ENCODE data around the gene CDH4.

CDH4 gene

GRCh38 chr20:61900011-61900944 lies 648.2 kb downstream of the CDH4 start:
- TF ChIP-seq POLR2AphosphoS5 (IDR thresholded peaks at IDR 0.05; ENCODE audit: low read depth, low read length) (no peak), REST (IDR thresholded peaks at IDR 0.05; ENCODE audit: insufficient read depth in 1 of 2, low read depth in 2 of 2, low read length in 2 of 2) (no peak), SIN3A (IDR thresholded peaks at IDR 0.05; ENCODE audit: borderline replicate concordance, insufficient read depth, low read length) (no peak), FOXP2 (optimal IDR thresholded peaks at IDR 0.05; ENCODE audit: borderline replicate concordance, extremely low read depth, extremely low read length, insufficient read depth) (no peak), TAF1 (IDR thresholded peaks at IDR 0.05; ENCODE audit: borderline replicate concordance, insufficient read depth, low read length) (no peak)

GRCh38 chr20:61900945-61901293 lies 648.9 kb downstream of the CDH4 start:
- TF ChIP-seq POLR2AphosphoS5 (IDR thresholded peaks at IDR 0.05; ENCODE audit: low read depth, low read length) (no peak), REST (IDR thresholded peaks at IDR 0.05; ENCODE audit: insufficient read depth in 1 of 2, low read depth in 2 of 2, low read length in 2 of 2) (no peak), SIN3A (IDR thresholded peaks at IDR 0.05; ENCODE audit: borderline replicate concordance, insufficient read depth, low read length) (no peak), FOXP2 (optimal IDR thresholded peaks at IDR 0.05; ENCODE audit: borderline replicate concordance, extremely low read depth, extremely low read length, insufficient read depth) (no peak)

- TF ChIP-seq FOXP2 (optimal IDR thresholded peaks at IDR 0.05; ENCODE audit: borderline replicate concordance, extremely low read depth, extremely low read length, insufficient read depth) = no peak
- TF ChIP-seq SIN3A (IDR thresholded peaks at IDR 0.05; ENCODE audit: borderline replicate concordance, insufficient read depth, low read length) = no peak
- no peak for TF ChIP-seq REST (IDR thresholded peaks at IDR 0.05; ENCODE audit: insufficient read depth in 1 of 2, low read depth in 2 of 2, low read length in 2 of 2)
- TF ChIP-seq POLR2AphosphoS5 (IDR thresholded peaks at IDR 0.05; ENCODE audit: low read depth, low read length) = no peak
- no peak for TF ChIP-seq TAF1 (IDR thresholded peaks at IDR 0.05; ENCODE audit: borderline replicate concordance, insufficient read depth, low read length)
Observed at GRCh38 chr20:61901392-61902220, 649.5 kb downstream of the CDH4 start.

GRCh38 chr20:61902221-61902869 lies 650.3 kb downstream of the CDH4 start:
- TF ChIP-seq POLR2AphosphoS5 (IDR thresholded peaks at IDR 0.05; ENCODE audit: low read depth, low read length) (no peak), SIN3A (IDR thresholded peaks at IDR 0.05; ENCODE audit: borderline replicate concordance, insufficient read depth, low read length) (no peak), FOXP2 (optimal IDR thresholded peaks at IDR 0.05; ENCODE audit: borderline replicate concordance, extremely low read depth, extremely low read length, insufficient read depth) (no peak), TAF1 (IDR thresholded peaks at IDR 0.05; ENCODE audit: borderline replicate concordance, insufficient read depth, low read length) (no peak), REST (IDR thresholded peaks at IDR 0.05; ENCODE audit: insufficient read depth in 1 of 2, low read depth in 2 of 2, low read length in 2 of 2) (no peak)

Data from PFSK-1 (cell line).